Measurements from ENCODE around the gene HNRNPUL2. TPM values are rescaled to one million over a fixed set of nuclear protein-coding genes. Genes with fewer than 3 reads are reported as not detected.
"Not testable (repeated sequence)": the region's sequence is repeated elsewhere in the genome, so short reads cannot be mapped to it uniquely, and the experiment has no call there.

The HNRNPUL2 gene
- total RNA-seq, 4 donors from 2014 or later, result 4.8 to 14.9 (median 11.8) TPM

DNA sequence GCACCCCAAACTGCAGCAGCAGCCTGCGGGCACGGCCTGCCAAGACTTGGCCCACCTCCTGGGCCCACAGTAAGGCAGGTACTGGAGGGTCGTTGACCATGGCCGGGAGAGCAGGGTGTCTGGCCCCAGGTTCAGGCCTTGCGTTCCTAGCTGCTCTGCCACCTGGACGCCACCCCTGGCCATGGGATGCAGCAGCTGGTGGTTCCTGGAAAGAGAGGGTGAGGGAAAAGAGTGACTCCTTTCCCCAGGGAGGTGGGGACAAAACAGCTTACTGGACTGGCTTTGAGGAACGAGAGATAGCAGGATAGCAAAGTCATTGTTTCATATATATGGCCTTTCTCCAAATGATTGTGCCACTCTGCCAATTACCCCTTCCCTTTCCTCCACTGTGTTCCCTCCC lies 21.8 kb downstream of the HNRNPUL2 start:
- H3K27me3 ChIP-seq, result no peaks in the 10 kb centered on the region
- peak overlapping the region; percentile 79 to 93 (median 87) for H3K4me3 ChIP-seq
- peak overlapping the region; percentile 84 to 94 (median 89) for H3K27ac ChIP-seq
- intact Hi-C loops (cut with DNase I; ENCODE audit: low total_unique reads) (loop anchor here (5.0 kb wide), 2 partner anchors 103 to 137 kb away; partner anchors contain the start of gene MTA2), in situ Hi-C loops (cut with MboI; ENCODE audit: low sequenced_read_pairs in 4 of 4) (loop anchor here in 1 of 4 donors (25.0 kb wide), 1 partner anchor 93 kb away; the partner anchor contains the start of genes B3GAT3, EML3, MTA2 and ROM1)
- H3K36me3 ChIP-seq, result peaks cover 0 to 23% of the 10 kb centered on the region in 2 donors
- no peaks in the 10 kb centered on the region for H3K9me3 ChIP-seq
- H3K4me1 ChIP-seq, result peaks cover 29 to 34% of the 10 kb centered on the region in 2 donors
- ATAC-seq (no peak), DNase-seq (no peak)
- TF ChIP-seq POLR2A (IDR thresholded peaks at IDR 0.05) (no peak), CTCF (IDR thresholded peaks at IDR 0.05 in 4 of 5, conservative IDR thresholded peaks at IDR 0.05 in 1 of 5) (no peak)

DNA sequence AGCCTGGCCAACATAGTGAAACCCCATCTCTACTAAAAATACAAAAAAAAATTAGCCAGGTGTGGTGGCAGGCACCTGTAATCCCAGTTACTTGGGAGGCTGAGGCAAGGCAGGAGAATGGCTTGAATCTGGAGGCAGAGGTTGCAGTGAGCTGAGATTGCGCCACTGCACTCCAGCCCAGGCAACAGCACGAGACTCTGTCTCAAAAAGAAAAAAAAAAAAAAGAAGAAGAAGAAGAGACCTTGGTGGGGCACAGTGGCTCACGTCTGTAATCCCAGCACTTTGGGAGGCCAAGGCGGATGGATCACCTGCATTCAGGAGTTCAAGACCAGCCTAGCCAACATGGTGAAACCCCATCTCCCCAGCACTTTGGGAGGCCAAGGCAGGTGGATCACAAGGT lies 23.3 kb downstream of the HNRNPUL2 start:
- DNase-seq; H3K9me3 ChIP-seq; intact Hi-C loops (cut with DNase I; ENCODE audit: low total_unique reads); H3K4me3 ChIP-seq; H3K27me3 ChIP-seq; ATAC-seq: not testable (repeated sequence)
- H3K36me3 ChIP-seq, result peaks cover 0 to 28% of the 10 kb centered on the region in 2 donors
- in situ Hi-C loops (cut with MboI; ENCODE audit: low sequenced_read_pairs in 4 of 4), result loop anchor here in 1 of 4 donors (25.0 kb wide), 1 partner anchor 92 kb away; the partner anchor contains the start of genes B3GAT3, EML3, MTA2 and ROM1
- H3K27ac ChIP-seq, result peak overlapping the region in 1 of 4 donors; percentile 94
- peaks cover 23 to 26% of the 10 kb centered on the region in 2 donors for H3K4me1 ChIP-seq

- no peaks in the 10 kb centered on the region for H3K9me3 ChIP-seq
- in situ Hi-C loops (cut with MboI; ENCODE audit: low sequenced_read_pairs in 4 of 4), result loop anchor here in 1 of 4 donors (25.0 kb wide), 1 partner anchor 90 kb away; the partner anchor contains the start of genes B3GAT3, EML3, MTA2 and ROM1
- TF ChIP-seq CTCF (IDR thresholded peaks at IDR 0.05 in 4 of 5, conservative IDR thresholded peaks at IDR 0.05 in 1 of 5) (no peak), POLR2A (IDR thresholded peaks at IDR 0.05) (no peak)
- no peak overlapping the region for H3K27ac ChIP-seq
- H3K4me3 ChIP-seq, result no peak overlapping the region
- intact Hi-C loops (cut with DNase I; ENCODE audit: low total_unique reads), result no loop called here
- peaks cover 18% of the 10 kb centered on the region in 2 donors for H3K4me1 ChIP-seq
- DNase-seq, result no peak
- no peak for ATAC-seq
- H3K36me3 ChIP-seq, result peaks cover 0 to 28% of the 10 kb centered on the region in 2 donors
- H3K27me3 ChIP-seq, result no peaks in the 10 kb centered on the region
These were observed 25.0 kb downstream of the HNRNPUL2 start for GRCh38 chr11:62702246-62702645.

DNA sequence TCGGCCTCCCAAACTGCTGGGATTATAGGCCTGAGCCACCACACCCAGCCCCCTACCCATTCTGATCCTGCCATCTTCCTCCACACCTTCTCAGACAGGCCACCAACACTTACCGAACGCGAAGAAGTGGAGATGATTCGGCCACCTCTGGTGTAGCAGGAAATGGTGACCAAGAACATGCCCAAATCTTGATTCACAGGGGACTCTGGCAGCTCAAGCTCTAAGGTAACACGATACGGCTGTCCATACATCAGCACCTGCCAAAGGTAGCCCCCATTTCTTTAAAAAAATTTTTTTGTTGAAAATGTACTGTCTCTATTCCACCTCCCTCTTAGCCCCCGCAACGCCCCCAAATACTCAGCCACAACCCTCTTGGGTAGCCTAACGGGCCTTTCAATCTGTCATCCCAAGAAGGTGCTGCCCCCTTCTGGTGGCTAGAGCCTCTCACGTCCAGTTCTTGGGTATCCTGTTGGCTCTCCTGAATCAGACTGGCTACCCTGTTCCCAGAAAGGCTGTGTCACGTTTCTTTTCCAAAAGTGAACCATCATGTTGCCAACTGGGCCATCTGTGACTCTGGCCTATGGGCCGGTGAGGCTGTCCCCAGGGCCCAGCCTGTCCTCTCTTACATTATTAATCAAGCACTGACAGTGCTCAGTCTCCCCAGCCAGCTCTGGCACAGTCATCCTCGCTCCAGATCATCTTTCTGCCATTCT lies 32.6 kb downstream of the HNRNPUL2 start:
- Histone ChIP-seq H3K36me3 (peaks cover 0 to 38% of the 10 kb centered on the region in 2 donors), H3K27me3 (no peaks in the 10 kb centered on the region), H3K9me3 (no peaks in the 10 kb centered on the region), H3K4me3 (no peak overlapping the region), H3K4me1 (peaks cover 20 to 27% of the 10 kb centered on the region in 2 donors), H3K27ac (peak overlapping the region; percentile 65 to 88 (median 84))
- peak; percentile 84 to 92 for DNase-seq
- ATAC-seq, result peak; percentile 98 to 99
- intact Hi-C loops (cut with DNase I; ENCODE audit: low total_unique reads), result loop anchor here (1.0 to 5.0 kb wide), 5 partner anchors 13 to 299 kb away; partner anchors contain the start of genes EML3, INTS5 and ROM1
- in situ Hi-C loops (cut with MboI; ENCODE audit: low sequenced_read_pairs in 4 of 4), result loop anchor here in 3 of 4 donors (10.0 to 25.0 kb wide), 2 partner anchors 307 to 310 kb away; no protein-coding TSS in a partner anchor
- TF ChIP-seq CTCF (IDR thresholded peaks at IDR 0.05 in 4 of 5, conservative IDR thresholded peaks at IDR 0.05 in 1 of 5), result peak; percentile 85 to 90 (median 88)
- peak in 1 of 2 donors; percentile 24 for TF ChIP-seq POLR2A (IDR thresholded peaks at IDR 0.05)

DNA sequence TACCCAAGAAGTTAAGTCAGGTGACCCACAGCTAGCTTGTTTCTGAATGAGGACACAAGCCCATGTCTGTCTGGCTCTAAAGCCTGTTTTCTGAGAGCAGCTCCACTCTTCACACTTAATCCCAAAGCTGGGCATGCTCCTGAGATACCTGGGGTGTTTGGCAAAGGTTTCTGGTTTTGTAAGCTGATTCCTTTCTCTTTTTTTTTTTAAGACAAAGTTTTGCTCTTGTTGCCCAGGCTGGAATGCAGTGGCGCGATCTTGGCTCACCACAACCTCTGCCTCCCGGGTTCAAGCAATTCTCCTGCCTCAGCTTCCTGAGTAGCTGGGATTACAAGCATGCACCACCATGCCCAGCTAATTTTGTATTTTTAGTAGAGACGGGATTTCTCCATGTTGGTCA lies 33.6 kb downstream of the HNRNPUL2 start:
- not testable (repeated sequence) for H3K9me3 ChIP-seq, DNase-seq, H3K27me3 ChIP-seq, H3K4me3 ChIP-seq, ATAC-seq
- H3K4me1 ChIP-seq, result peaks cover 20 to 28% of the 10 kb centered on the region in 2 donors
- peaks cover 0 to 38% of the 10 kb centered on the region in 2 donors for H3K36me3 ChIP-seq
- intact Hi-C loops (cut with DNase I; ENCODE audit: low total_unique reads), result loop anchor here (1.0 to 5.0 kb wide), 5 partner anchors 12 to 298 kb away; partner anchors contain the start of genes EML3, INTS5 and ROM1
- H3K27ac ChIP-seq, result peak overlapping the region in 2 of 4 donors; percentile 81 to 88
- in situ Hi-C loops (cut with MboI; ENCODE audit: low sequenced_read_pairs in 4 of 4), result loop anchor here in 3 of 4 donors (10.0 to 25.0 kb wide), 2 partner anchors 306 to 309 kb away; no protein-coding TSS in a partner anchor
